ENCODE data around the gene ADIPOQ. TPM values are rescaled to one million over a fixed set of nuclear protein-coding genes. Genes with fewer than 3 reads are reported as not detected.

The ADIPOQ gene
- total and polyA plus RNA-seq, 4 donors, result 0.02 TPM; not detected in 3

GRCh38 chr3:186823386-186823785 lies 19.1 kb upstream of the ADIPOQ start:
- DNase-seq (ENCODE audit: low spot score), result no peak

DNA sequence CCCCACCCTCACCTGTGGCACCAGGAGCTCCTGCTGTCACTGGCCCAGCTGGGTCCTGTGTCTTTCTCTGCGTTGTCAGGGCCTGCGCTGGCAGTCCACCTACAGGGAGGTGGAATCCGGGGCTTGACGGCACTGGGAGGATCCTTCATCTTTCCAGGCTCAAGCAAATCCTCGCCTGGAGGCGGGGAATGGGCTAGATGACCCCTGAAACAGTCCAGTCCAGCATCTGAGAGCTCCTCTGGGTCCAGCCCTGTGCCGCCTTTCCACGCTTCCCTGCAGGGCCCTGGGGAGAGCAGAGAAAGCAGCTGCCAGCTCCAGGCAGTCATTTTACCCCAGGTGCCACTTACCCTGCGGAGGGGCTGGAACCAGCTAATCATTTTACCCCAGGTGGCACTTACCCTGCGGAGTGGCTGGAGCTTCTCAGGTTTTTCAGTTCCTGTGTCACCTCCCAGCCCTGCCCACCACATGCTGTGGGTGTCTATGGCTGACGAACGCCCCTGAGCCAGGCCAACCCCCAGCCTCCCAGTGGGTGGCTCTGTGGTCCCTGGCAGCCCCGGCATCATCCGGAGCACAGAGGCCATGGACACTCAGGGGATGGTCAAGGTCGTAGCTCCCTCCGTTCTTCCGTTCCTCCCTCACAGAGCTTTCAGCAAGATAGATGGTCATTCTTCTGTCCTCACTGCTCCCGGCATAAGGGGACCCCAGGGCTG lies 17.9 kb upstream of the ADIPOQ start:
- H3K4me3 ChIP-seq (ENCODE audit: low read depth in 1 of 3, low read length in 3 of 3), result no peak overlapping the region
- peaks cover 0 to 3% (median 0%) of the 10 kb centered on the region in 4 donors for H3K27me3 ChIP-seq (ENCODE audit: control insufficient read depth in 4 of 4, insufficient read depth in 4 of 4, low read length in 3 of 4)
- no peaks in the 10 kb centered on the region for H3K36me3 ChIP-seq (ENCODE audit: control insufficient read depth in 4 of 4, insufficient read depth in 3 of 4, low read depth in 1 of 4, low read length in 3 of 4)
- no peak for TF ChIP-seq FOXA1 (IDR thresholded peaks at IDR 0.05)
- TF ChIP-seq EGR1 (IDR thresholded peaks at IDR 0.05; ENCODE audit: low read depth in 2 of 2), result no peak
- TF ChIP-seq HNF4A (conservative IDR thresholded peaks at IDR 0.05), result no peak
- no peak for TF ChIP-seq CTCF (IDR thresholded peaks at IDR 0.05; ENCODE audit: low read depth, low read length, missing input control)
- no peak for TF ChIP-seq MAX (IDR thresholded peaks at IDR 0.05)
- no peak for TF ChIP-seq JUND (IDR thresholded peaks at IDR 0.05)
- no peak for TF ChIP-seq RAD21 (IDR thresholded peaks at IDR 0.05)
- TF ChIP-seq, protein P1, sequence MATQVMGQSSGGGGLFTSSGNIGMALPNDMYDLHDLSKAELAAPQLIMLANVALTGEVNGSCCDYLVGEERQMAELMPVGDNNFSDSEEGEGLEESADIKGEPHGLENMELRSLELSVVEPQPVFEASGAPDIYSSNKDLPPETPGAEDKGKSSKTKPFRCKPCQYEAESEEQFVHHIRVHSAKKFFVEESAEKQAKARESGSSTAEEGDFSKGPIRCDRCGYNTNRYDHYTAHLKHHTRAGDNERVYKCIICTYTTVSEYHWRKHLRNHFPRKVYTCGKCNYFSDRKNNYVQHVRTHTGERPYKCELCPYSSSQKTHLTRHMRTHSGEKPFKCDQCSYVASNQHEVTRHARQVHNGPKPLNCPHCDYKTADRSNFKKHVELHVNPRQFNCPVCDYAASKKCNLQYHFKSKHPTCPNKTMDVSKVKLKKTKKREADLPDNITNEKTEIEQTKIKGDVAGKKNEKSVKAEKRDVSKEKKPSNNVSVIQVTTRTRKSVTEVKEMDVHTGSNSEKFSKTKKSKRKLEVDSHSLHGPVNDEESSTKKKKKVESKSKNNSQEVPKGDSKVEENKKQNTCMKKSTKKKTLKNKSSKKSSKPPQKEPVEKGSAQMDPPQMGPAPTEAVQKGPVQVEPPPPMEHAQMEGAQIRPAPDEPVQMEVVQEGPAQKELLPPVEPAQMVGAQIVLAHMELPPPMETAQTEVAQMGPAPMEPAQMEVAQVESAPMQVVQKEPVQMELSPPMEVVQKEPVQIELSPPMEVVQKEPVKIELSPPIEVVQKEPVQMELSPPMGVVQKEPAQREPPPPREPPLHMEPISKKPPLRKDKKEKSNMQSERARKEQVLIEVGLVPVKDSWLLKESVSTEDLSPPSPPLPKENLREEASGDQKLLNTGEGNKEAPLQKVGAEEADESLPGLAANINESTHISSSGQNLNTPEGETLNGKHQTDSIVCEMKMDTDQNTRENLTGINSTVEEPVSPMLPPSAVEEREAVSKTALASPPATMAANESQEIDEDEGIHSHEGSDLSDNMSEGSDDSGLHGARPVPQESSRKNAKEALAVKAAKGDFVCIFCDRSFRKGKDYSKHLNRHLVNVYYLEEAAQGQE (IDR thresholded peaks at IDR 0.05), result no peak
- peaks cover 0 to 10% (median 8%) of the 10 kb centered on the region in 4 donors for H3K4me1 ChIP-seq (ENCODE audit: control insufficient read depth in 4 of 4, insufficient read depth in 4 of 4, low read length in 3 of 4)
- H3K27ac ChIP-seq (ENCODE audit: low read depth in 1 of 2, low read length in 2 of 2), result no peak overlapping the region
- WGBS, result 56% methylated on average over 18 of the region's 18 CpGs
- no peaks in the 10 kb centered on the region for H3K9me3 ChIP-seq (ENCODE audit: control insufficient read depth in 4 of 4, low read length in 3 of 4)
- no peak overlapping the region for H3K9ac ChIP-seq (ENCODE audit: low read depth in 1 of 2, low read length in 2 of 2)
- DNase-seq (ENCODE audit: low spot score), result no peak

More at GRCh38 chr3:186823386-186823785, 19.1 kb upstream of the ADIPOQ start:
- H3K27me3 ChIP-seq (ENCODE audit: control insufficient read depth in 4 of 4, insufficient read depth in 4 of 4, low read length in 3 of 4), result peaks cover 0 to 2% (median 0%) of the 10 kb centered on the region in 4 donors
- no peaks in the 10 kb centered on the region for H3K9me3 ChIP-seq (ENCODE audit: control insufficient read depth in 4 of 4, low read length in 3 of 4)
- no peak for TF ChIP-seq HNF4G (IDR thresholded peaks at IDR 0.05)
- no peak for TF ChIP-seq FOXA2 (IDR thresholded peaks at IDR 0.05)
- TF ChIP-seq FOXA1 (IDR thresholded peaks at IDR 0.05), result no peak
- no peak for TF ChIP-seq RXRA (IDR thresholded peaks at IDR 0.05)
- TF ChIP-seq JUND (IDR thresholded peaks at IDR 0.05), result no peak
- no peak for TF ChIP-seq GABPA (IDR thresholded peaks at IDR 0.05 in 1 of 2, conservative IDR thresholded peaks at IDR 0.05 in 1 of 2)
- no peak for TF ChIP-seq NR2F2 (IDR thresholded peaks at IDR 0.05)
- peaks cover 0 to 10% (median 8%) of the 10 kb centered on the region in 4 donors for H3K4me1 ChIP-seq (ENCODE audit: control insufficient read depth in 4 of 4, insufficient read depth in 4 of 4, low read length in 3 of 4)
- 84% methylated on average over 2 of the region's 2 CpGs for WGBS
- no peak overlapping the region for H3K4me3 ChIP-seq (ENCODE audit: low read depth in 1 of 3, low read length in 3 of 3)
- no peak overlapping the region for H3K27ac ChIP-seq (ENCODE audit: low read depth in 1 of 2, low read length in 2 of 2)
- no peaks in the 10 kb centered on the region for H3K36me3 ChIP-seq (ENCODE audit: control insufficient read depth in 4 of 4, insufficient read depth in 3 of 4, low read depth in 1 of 4, low read length in 3 of 4)
- no peak overlapping the region for H3K9ac ChIP-seq (ENCODE audit: low read depth in 1 of 2, low read length in 2 of 2)

Measured in liver (tissue), 9 donors.